Ramos (cell line): ENCODE data around the gene KCNJ4.

ENCODE experiments used
- in situ Hi-C: fragments of 300-500 bp; cut with MboI; formaldehyde crosslinking; loops from one replicate; pipeline ENCODE4 v1.14.3; 2022; ENCODE audit warnings: low sequenced_read_pairs; ENCODE audit not compliant: unreplicated experiment

Gene KCNJ4

GRCh38 chr22:38455076-38455529 lies at the start of gene KCNJ4:
KCNJ4 (minus strand) TSS chr22:38455199; CDS start chr22:38428132, 27,067 bp downstream.
- in situ Hi-C loops: no loop called here

- in situ Hi-C loops: no loop called here
These were observed 48.0 kb upstream of the KCNJ4 start for GRCh38 chr22:38503021-38503420.

DNA sequence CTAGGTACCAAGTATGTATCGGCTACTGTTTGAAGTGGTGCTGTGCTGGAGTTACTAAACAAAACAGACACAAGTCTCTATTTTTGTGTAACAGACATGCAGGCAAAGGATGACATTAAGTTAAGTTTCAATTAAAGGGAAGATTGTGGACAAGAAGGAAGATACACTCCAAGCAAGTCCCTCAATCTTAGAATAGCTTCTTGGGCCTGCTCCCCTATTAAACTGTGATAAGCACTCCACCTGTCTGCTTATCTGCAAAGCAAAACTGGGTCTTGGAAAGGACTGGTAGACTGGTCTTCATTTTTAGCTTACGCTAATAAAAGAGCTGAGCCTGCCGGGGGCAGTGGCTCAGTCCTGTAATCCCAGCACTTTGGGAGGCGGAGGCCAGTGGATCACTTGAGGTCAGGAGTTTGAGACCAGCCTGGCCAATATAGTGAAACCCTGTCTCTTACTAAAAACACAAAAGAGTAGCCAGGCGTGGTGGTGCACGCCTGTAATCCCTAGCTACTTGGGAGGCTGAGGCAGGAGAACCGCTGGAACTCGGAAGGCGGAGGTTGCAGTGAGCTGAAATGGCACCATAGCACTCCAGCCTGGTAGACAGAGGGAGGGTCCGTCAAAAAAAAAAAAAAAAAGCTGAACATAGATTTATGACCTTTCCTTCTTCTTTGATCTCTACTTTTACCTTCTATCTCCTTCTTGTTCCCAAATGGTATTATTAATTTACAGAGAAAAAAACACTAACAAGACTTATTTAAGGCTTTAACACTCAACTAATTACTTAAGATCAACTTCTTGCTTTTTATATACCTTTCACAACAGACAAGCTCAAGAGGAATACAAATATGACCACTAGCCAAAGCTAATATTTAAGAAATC lies 47.0 kb upstream of the KCNJ4 start:
- in situ Hi-C loops: no loop called here

GRCh38 chr22:38497869-38498268 lies 42.9 kb upstream of the KCNJ4 start:
- in situ Hi-C loops: no loop called here

GRCh38 chr22:38494939-38495338 lies 39.9 kb upstream of the KCNJ4 start:
- in situ Hi-C loops: no loop called here

DNA sequence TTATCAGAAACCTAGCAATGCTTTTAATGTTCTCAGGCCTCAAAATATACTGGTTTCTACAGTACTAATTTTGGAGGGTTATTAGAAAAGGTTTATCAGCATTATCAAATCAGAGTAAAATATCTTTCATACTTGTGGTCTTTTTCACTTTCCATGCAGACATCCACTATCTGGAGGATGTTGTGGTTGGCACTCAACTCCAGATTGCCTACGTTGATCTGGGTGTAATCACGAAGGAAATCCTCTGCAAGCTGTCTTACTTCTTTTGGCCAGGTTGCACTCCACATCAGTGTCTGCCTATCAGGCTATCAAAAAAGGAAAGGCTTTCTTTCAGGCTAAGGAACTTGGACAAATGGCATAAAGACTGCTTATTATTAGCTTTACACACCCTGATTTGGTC lies 39.5 kb upstream of the KCNJ4 start:
- in situ Hi-C loops: no loop called here

GRCh38 chr22:38491707-38492348 lies 36.8 kb upstream of the KCNJ4 start:
- in situ Hi-C loops: no loop called here

- in situ Hi-C loops: no loop called here
These were observed 35.9 kb upstream of the KCNJ4 start for GRCh38 chr22:38490915-38491314.

DNA sequence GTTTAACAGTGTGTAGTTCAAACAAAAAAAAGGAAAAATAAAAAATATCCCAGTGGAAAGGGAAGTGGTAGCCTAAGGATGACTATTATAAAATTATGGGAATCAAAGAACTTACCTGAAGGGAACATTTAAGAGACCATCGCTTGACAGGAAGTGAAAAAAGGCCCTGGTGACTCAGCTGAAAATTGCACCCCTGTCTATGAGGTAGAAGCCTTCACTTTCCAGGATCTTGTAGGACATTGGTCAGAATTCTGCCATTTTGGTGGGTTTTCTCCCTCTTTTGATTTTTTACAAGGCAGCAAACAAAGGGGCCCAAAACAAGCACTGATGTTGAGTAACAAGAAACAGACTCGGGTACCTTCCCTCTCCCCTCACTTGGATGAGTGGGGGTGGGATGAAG lies 35.5 kb upstream of the KCNJ4 start:
- in situ Hi-C loops: no loop called here

DNA sequence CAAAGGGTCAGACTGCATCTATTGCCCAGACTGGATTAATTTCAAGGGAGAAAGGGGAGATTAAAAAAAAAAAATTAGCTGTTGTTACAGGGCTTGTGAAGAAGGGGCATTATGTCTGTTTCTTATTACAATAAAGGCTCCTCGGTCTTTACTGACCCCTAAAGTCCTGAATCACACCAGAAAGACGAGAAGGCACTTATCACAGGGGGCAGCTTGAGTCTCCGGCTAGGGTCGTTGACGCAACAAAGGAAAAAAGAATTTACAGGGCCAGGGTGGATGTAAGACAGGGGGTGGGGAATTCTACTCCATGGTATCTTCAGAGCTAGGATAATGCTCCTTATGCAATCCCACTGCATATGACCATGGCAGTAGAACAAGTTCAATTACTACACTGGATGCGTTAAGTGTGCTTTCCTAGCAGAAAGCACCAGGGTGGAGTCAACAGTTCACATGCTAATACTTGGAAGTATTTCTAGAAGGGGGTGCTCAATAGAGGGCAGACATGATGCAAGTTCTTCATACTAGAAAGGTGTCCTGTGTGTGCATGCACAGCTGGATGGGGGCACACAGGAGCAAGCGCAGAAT lies 34.7 kb upstream of the KCNJ4 start:
- in situ Hi-C loops: no loop called here

DNA sequence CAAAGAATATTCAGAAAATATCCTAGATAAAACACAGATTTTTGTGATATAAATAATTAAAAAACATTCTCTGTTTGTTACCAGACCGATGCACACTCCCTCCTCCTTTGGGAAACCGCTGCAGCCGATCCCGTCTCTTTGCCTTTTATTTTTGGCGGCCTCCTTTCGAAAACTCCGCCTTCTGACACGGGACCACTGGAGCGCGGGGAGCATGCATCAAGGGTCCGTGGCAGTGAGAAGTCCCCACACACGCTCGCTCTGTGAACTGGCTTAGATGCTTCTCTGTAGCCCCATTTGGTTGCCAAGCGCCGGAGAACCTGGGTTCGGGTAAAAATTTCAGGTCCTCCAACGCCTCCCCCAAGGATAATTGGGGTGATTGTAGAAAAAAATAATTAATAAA lies 34.1 kb upstream of the KCNJ4 start:
- in situ Hi-C loops: no loop called here

- in situ Hi-C loops: no loop called here
These were observed 32.9 kb upstream of the KCNJ4 start for GRCh38 chr22:38487946-38488345.

DNA sequence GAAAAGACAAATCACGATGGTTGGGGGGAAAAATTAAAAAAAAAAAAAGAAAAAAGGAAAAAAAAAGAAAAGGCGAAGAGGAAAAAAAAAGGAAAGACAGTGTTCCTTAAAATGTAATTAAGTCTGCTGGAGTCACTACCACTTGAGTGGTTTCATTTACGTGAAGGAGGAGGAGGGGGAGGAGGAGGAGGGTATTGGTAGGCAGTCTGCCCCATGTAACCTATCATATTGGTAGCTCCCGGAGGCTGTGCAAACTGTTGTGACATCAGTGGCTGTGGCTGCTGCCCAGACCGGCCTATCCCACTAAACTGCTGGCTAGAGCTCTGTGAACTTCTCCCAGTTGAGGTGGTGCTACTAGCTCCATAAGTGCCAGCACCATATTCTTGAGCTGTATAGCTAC lies 30.8 kb upstream of the KCNJ4 start:
- in situ Hi-C loops: no loop called here

DNA sequence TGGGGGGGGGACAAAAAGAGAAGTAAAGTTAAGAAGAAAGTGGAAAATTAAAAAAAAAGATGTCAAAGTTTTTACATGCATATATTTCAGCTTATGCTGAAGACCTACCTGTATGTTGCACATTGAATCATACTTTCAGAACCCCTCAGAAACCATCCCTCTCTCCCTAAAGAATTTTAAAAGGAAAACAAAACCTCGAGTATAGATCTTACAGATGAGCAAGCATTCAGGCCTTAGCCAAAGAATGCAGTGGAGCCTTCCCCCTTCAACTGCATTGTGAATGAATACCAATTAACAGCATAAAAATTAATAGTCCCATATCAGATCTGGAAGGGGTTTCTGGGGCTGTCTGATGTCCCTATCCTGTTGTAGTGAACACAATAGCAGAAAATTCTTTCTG lies 29.2 kb upstream of the KCNJ4 start:
- in situ Hi-C loops: no loop called here

DNA sequence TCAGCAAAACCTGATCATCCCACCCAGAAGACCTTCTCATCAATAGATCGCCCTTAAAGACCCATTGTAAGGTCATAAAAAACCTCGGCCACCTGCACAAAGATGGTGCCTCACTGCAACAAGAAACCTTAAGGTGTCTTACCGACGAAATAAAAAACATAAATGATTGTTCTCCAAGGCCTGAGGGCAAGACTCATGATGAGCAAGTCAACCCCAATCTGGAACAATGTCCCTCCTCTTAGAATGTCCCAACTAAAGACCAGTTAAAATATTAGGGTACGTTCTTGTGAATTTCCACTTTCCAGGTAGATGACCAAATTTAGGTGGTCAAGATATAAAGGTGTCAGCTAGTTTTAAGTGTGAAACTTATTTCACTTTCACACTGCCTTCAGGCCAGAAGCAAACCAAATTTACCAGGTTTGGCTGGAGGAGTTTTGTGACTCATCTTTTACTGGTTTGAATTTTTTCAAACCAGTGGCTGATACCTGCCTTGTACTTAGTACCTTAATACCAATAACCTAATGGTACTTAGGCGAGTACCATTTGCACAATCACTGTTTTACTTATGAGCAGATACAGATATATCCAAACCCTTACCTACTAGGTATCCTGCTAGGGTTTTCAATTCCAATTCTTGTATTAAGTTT lies 27.8 kb upstream of the KCNJ4 start:
- in situ Hi-C loops: no loop called here

DNA sequence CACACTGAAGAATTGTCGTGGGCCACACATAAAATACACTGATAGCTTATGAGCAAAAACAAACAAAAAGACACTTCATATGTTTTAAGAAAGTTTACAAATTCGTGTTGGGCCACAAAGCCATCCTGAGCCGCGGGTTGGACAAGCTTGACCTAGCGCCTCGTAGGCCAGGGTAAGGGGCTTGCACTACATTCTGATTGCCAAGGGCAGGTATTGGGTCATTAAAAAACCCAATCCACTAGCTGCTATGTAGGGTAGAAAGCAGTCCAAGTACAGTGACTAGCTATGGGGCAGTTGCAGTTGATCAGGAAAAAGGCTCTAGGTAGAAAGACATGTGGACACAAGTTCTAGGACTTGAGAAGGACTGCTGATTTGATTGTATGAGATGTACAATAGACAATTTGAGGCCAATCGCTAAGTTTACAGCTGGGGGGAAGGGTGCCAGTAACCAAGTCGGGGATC lies 26.9 kb upstream of the KCNJ4 start:
- in situ Hi-C loops: no loop called here

- in situ Hi-C loops: no loop called here
These were observed 26.3 kb upstream of the KCNJ4 start for GRCh38 chr22:38481162-38481870.

DNA sequence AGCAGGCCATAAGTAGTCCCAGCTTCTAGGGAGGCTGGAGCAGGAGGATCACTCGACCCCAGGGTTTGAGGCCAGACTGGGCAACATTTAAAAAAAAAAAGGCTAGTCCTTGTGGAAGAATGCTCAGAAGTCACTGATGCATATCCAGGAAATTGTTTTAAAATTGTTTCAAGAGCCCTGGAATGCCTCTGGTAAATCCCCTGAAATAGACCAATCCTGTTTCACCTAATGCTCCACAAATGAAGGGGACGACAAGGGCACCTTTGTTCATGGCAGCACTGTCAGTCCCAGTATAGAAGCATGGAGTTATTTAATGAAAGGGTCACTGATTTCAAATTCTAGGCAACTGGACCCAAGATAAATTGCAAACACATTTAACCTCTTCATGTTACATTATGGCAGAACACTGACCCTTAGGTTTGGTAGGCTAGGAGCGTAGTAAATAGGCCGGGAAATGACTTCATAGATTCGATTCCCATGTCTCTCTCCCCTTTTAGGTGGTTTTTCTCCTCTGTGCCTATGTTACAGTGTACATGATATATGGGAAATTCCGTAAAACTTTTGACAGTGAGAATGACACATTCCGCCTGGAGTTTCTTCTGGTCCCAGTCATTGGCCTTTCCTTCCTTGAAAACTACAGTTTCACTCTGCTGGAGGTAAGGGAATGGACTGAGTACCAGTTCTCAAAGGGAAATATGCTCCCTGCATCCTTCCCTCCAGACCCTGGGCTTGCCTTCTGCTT lies 24.3 kb upstream of the KCNJ4 start:
- in situ Hi-C loops: no loop called here

GRCh38 chr22:38477585-38477984 lies 22.6 kb upstream of the KCNJ4 start:
- in situ Hi-C loops: no loop called here
